HepG2 (cell line): ENCODE data around the gene SPANXN3. TPM values are rescaled to one million over a fixed set of nuclear protein-coding genes. Genes with fewer than 3 reads are reported as not detected.

Experiments
- ATAC-seq: fragments of 200-7000 bp; cut with Tn5 transposase; 3 replicates; pipeline ENCODE4 v1.9.1; 2020; ENCODE audit warnings: mild to moderate bottlenecking, moderate library complexity
- BruUV-seq: library from RNA; stranded (reverse); fragments of 400-500 nt; replicated peaks from 2 replicates; lab custom pipeline; 2021; lab: Mats Ljungman, UMichigan
- CTCF ChIA-PET: fragments of 300-600 bp; formaldehyde crosslinking; extraction: SDS; loops from one replicate; lab custom pipeline; 2021; ENCODE audit warnings: low total read pairs, inconsistent platforms, low intra/inter-chr PET ratio; lab: Yijun Ruan, JAX
- POLR2A ChIA-PET: fragments of 350-600 bp; sonication (Branson Sonifier 250); formaldehyde crosslinking; loops from one replicate; lab custom pipeline; 2020; ENCODE audit warnings: antibody characterized with exemption, inconsistent platforms; lab: Yijun Ruan, JAX
- DNase-seq: peaks from one replicate; pipeline ENCODE4 v3.0.0-alpha.2; 2015; ENCODE audit warnings: low spot score
- FAIRE-seq: peaks from 3 replicates; lab custom pipeline; 2011; peaks lifted over from hg19 to GRCh38; lab: Jason Lieb, UNC
- H2AFZ ChIP-seq: one replicate; pipeline ENCODE4 v1.6.1; 2011; ENCODE audit warnings: low read length, inconsistent platforms
- H3K27ac ChIP-seq: fragments of 300-600 bp; 3 replicates; pipeline ENCODE4 v1.8.0; 2011; ENCODE audit warnings: mixed run types, mild to moderate bottlenecking, mixed read lengths, low read length, inconsistent platforms; ENCODE audit not compliant: insufficient read depth; ENCODE audit errors: extremely low read length
- H3K27me3 ChIP-seq, 2 experiments: fragments of 200-600 bp in 1 of 2; 2 replicates in 1 of 2; 3 replicates in 1 of 2; pipeline versions ENCODE4 v1.6.0 to v1.8.0; 2011; ENCODE audit warnings: low read length in 2 of 2, mild to moderate bottlenecking in 2 of 2, moderate library complexity in 2 of 2, inconsistent platforms in 1 of 2; ENCODE audit not compliant: insufficient read depth in 2 of 2, control insufficient read depth in 1 of 2
- H3K36me3 ChIP-seq, 2 experiments: fragments of 200-600 bp in 1 of 2; replicated peaks in 1 of 2; 2 replicates in 1 of 2; 3 replicates in 1 of 2; pipeline versions ENCODE4 v1.5.1 to v1.8.0; 2011; ENCODE audit warnings: low read length in 2 of 2, inconsistent platforms in 1 of 2; ENCODE audit not compliant: insufficient read depth in 2 of 2, control insufficient read depth in 1 of 2
- H3K4me1 ChIP-seq: 2 replicates; pipeline ENCODE4 v1.5.1; 2012; ENCODE audit warnings: low read length, inconsistent platforms; ENCODE audit not compliant: insufficient read depth
- H3K4me2 ChIP-seq: 2 replicates; pipeline ENCODE4 v1.6.0; 2011; ENCODE audit warnings: low read depth, low read length, inconsistent platforms
- H3K4me3 ChIP-seq, 3 experiments: fragments of 200-600 bp in 1 of 3; sonication (generic), shearing (Covaris generic) in 1 of 3; replicated peaks in 1 of 3; 2 replicates each; pipeline ENCODE4 v1.5.1; 2011 to 2016; ENCODE audit warnings: low read length in 3 of 3, inconsistent platforms in 2 of 3, low read depth in 2 of 3, mild to moderate bottlenecking in 2 of 3, control low read depth in 1 of 3, mixed read lengths in 1 of 3; ENCODE audit not compliant: insufficient read depth in 1 of 3
- H3K79me2 ChIP-seq: one replicate; pipeline ENCODE4 v1.6.1; 2011; ENCODE audit warnings: low read length, inconsistent platforms; ENCODE audit not compliant: insufficient read depth
- H3K9ac ChIP-seq: 2 replicates; pipeline ENCODE4 v1.6.0; 2011; ENCODE audit warnings: mild to moderate bottlenecking, low read depth, low read length, inconsistent platforms; ENCODE audit not compliant: insufficient read depth
- H3K9me3 ChIP-seq: 2 replicates; pipeline ENCODE4 v1.5.1; 2012; ENCODE audit warnings: mild to moderate bottlenecking, low read length
- H4K20me1 ChIP-seq: 2 replicates; pipeline ENCODE4 v1.6.0; 2011; ENCODE audit warnings: inconsistent platforms, mild to moderate bottlenecking, low read length, moderate library complexity; ENCODE audit not compliant: insufficient read depth
- FOXC1 ChIP-seq: sonication (generic); formaldehyde crosslinking; IDR thresholded peaks from 2 replicates; pipeline ENCODE4 v1.8.0; 2022; ENCODE audit warnings: mild to moderate bottlenecking, missing genetic modification reagents, borderline replicate concordance
- HOXD1 ChIP-seq: sonication (generic); formaldehyde crosslinking; IDR thresholded peaks from 2 replicates; pipeline ENCODE4 v1.5.0; 2020; ENCODE audit warnings: missing genetic modification reagents
- PHF5A ChIP-seq: IDR thresholded peaks from one replicate; pipeline ENCODE4 v1.6.1; 2018; ENCODE audit warnings: low read depth, missing genetic modification reagents; ENCODE audit not compliant: unreplicated experiment
- RBM22 ChIP-seq: fragments of 200-400 bp; formaldehyde crosslinking; optimal IDR thresholded peaks from 2 replicates; pipeline ENCODE3; 2017; ENCODE audit warnings: mild to moderate bottlenecking, low read length, moderate library complexity
- SNRNP70 ChIP-seq: fragments of 200-400 bp; formaldehyde crosslinking; IDR thresholded peaks from 2 replicates; pipeline ENCODE4 v1.6.1; 2017; ENCODE audit warnings: mild to moderate bottlenecking, low read depth, low read length, moderate library complexity
- UBTF ChIP-seq: sonication (generic); formaldehyde crosslinking; IDR thresholded peaks from 2 replicates; pipeline ENCODE4 v1.4.0; 2020; ENCODE audit warnings: mild to moderate bottlenecking, missing genetic modification reagents
- ZNF34 ChIP-seq: sonication (generic); formaldehyde crosslinking; IDR thresholded peaks from 2 replicates; pipeline ENCODE4 v1.4.0; 2020; ENCODE audit warnings: mild to moderate bottlenecking, missing genetic modification reagents, borderline replicate concordance
- ZNF510 ChIP-seq: sonication (generic); formaldehyde crosslinking; IDR thresholded peaks from 2 replicates; pipeline ENCODE4 v1.4.0; 2020; ENCODE audit warnings: low read depth, mild to moderate bottlenecking, missing genetic modification reagents
- ZNF550 ChIP-seq: sonication (generic); formaldehyde crosslinking; IDR thresholded peaks from 2 replicates; pipeline ENCODE4 v1.4.0; 2020; ENCODE audit warnings: mild to moderate bottlenecking, missing genetic modification reagents, borderline replicate concordance
- ZNF563 ChIP-seq: sonication (generic); formaldehyde crosslinking; IDR thresholded peaks from 2 replicates; pipeline ENCODE4 v1.8.0; 2022; ENCODE audit warnings: mild to moderate bottlenecking, moderate library complexity, missing genetic modification reagents
- ZNF720 ChIP-seq: sonication (generic); formaldehyde crosslinking; IDR thresholded peaks from 2 replicates; pipeline ENCODE4 v1.4.0; 2020; ENCODE audit warnings: missing genetic modification reagents
- ZNF878 ChIP-seq: sonication (generic); formaldehyde crosslinking; IDR thresholded peaks from 2 replicates; pipeline ENCODE4 v1.8.1; 2023; ENCODE audit warnings: mild to moderate bottlenecking, missing genetic modification reagents, moderate library complexity
- WGBS: methylation state at CpG from one replicate; pipeline ENCODE4 v1.1.6; 2017; ENCODE audit warnings: low lambda C conversion rate; 5-methylcytosine and 5-hydroxymethylcytosine counted together
- in situ Hi-C: cut with HindIII; loops from 2 replicates; pipeline ENCODE4 v1.10.0; 2017; ENCODE audit warnings: low pct_unique_long_range_greater_than_20kb; ENCODE audit not compliant: extremely low pct_ligation_motif_present
- intact Hi-C: fragments of 100-400 bp; cut with micrococcal nuclease; formaldehyde crosslinking; loops from one replicate; pipeline ENCODE4 v1.10.0; 2022; ENCODE audit not compliant: unreplicated experiment
- polyA plus RNA-seq, 8 experiments: library from polyadenylated mRNA; depleted of rRNA in 3 of 8; stranded (reverse) in 7 of 8; unstranded in 1 of 8; fragments of >200 nt; fragmentation: Illumina TruSeq in 4 of 8; extraction: Trizol in 4 of 8; gene quantifications; 2 replicates each; pipeline versions ENCODE4 v1.2.1 to v1.2.3, GENCODE V29; 2011 to 2016; ENCODE audit warnings: low read depth in 4 of 8, missing spikeins in 1 of 8, mixed read lengths in 1 of 8; ENCODE audit not compliant: insufficient read depth in 1 of 8
- total RNA-seq, 5 experiments: library from RNA; depleted of rRNA; stranded (reverse); fragments of >200 nt; fragmentation: Illumina TruSeq; extraction: Trizol; gene quantifications; 2 replicates each; pipeline ENCODE4 v1.2.3, GENCODE V29; 2016; ENCODE audit warnings: low read depth in 1 of 5
- TF ChIP-seq, protein P1 (sequence below): sonication (generic); formaldehyde crosslinking; IDR thresholded peaks from 2 replicates; pipeline ENCODE4 v1.4.0; 2020; ENCODE audit warnings: mild to moderate bottlenecking, missing genetic modification reagents, borderline replicate concordance
- TF ChIP-seq, protein P2 (sequence below), 2 experiments: fragments of 450-650 bp in 1 of 2; sonication (generic) in 1 of 2; formaldehyde crosslinking; IDR thresholded peaks; 2 replicates each; pipeline versions ENCODE4 v1.5.0 to v1.8.0; 2020 to 2022; ENCODE audit warnings: mild to moderate bottlenecking in 1 of 2, missing genetic modification reagents in 1 of 2
- TF ChIP-seq, protein P3 (sequence below): sonication (generic); formaldehyde crosslinking; IDR thresholded peaks from 2 replicates; pipeline ENCODE4 v1.4.0; 2020; ENCODE audit warnings: missing genetic modification reagents, borderline replicate concordance

SPANXN3 gene
- total and polyA plus RNA-seq, 2 of the 13 experiments (the other 11 are each of a cell fraction or from before 2014, with no cell fraction given) = not detected

DNA sequence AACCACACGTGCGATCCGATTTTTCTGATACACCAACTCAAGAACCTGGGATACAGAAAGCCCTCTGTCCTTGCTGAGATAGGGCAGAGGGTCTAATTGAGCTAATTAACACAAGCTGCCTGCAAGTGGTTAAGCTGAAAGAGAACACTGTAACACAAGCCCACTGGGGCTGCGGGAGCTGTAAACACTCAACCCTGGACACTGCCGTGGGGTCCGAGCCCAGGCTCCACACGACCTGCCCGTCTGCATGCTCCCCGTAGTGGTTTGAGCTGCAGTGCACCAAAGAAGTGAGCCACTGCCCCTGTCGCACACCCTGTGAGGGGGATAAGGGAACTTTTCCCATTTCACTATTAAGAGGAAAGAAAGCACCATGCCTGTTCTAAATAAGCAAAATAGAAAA lies 54.6 kb downstream of the SPANXN3 start:
- no peak for DNase-seq
- Histone ChIP-seq H2AFZ (no peak overlapping the region), H4K20me1 (no peaks in the 10 kb centered on the region), H3K27me3 (no peaks in the 10 kb centered on the region), H3K79me2 (no peaks in the 10 kb centered on the region), H3K9me3 (peaks cover 49% of the 10 kb centered on the region), H3K9ac (no peak overlapping the region), H3K4me1 (no peaks in the 10 kb centered on the region), H3K36me3 (no peaks in the 10 kb centered on the region), H3K4me3 (no peak overlapping the region), H3K4me2 (no peak overlapping the region), H3K27ac (no peak overlapping the region)
- BruUV-seq = no TSS peak
- intact Hi-C loops (no loop called here), in situ Hi-C loops (no loop called here)
- POLR2A ChIA-PET = no interaction called here
- no peak for ATAC-seq
- no peak for FAIRE-seq
- WGBS = 46% methylated on average over 9 of the region's 10 CpGs
- CTCF ChIA-PET = no interaction called here
- TF ChIP-seq UBTF (CRISPR knock-in tag) (no peak), RBM22 (no peak), FOXC1 (CRISPR knock-in tag) (no peak), ZNF550 (CRISPR knock-in tag) (no peak), ZNF878 (CRISPR knock-in tag) (no peak), SNRNP70 (no peak), ZNF34 (CRISPR knock-in tag) (no peak), PHF5A (no peak), ZNF563 (CRISPR knock-in tag) (no peak), ZNF510 (CRISPR knock-in tag) (no peak), ZNF720 (no peak), HOXD1 (CRISPR knock-in tag) (no peak)
- TF ChIP-seq, protein P1, sequence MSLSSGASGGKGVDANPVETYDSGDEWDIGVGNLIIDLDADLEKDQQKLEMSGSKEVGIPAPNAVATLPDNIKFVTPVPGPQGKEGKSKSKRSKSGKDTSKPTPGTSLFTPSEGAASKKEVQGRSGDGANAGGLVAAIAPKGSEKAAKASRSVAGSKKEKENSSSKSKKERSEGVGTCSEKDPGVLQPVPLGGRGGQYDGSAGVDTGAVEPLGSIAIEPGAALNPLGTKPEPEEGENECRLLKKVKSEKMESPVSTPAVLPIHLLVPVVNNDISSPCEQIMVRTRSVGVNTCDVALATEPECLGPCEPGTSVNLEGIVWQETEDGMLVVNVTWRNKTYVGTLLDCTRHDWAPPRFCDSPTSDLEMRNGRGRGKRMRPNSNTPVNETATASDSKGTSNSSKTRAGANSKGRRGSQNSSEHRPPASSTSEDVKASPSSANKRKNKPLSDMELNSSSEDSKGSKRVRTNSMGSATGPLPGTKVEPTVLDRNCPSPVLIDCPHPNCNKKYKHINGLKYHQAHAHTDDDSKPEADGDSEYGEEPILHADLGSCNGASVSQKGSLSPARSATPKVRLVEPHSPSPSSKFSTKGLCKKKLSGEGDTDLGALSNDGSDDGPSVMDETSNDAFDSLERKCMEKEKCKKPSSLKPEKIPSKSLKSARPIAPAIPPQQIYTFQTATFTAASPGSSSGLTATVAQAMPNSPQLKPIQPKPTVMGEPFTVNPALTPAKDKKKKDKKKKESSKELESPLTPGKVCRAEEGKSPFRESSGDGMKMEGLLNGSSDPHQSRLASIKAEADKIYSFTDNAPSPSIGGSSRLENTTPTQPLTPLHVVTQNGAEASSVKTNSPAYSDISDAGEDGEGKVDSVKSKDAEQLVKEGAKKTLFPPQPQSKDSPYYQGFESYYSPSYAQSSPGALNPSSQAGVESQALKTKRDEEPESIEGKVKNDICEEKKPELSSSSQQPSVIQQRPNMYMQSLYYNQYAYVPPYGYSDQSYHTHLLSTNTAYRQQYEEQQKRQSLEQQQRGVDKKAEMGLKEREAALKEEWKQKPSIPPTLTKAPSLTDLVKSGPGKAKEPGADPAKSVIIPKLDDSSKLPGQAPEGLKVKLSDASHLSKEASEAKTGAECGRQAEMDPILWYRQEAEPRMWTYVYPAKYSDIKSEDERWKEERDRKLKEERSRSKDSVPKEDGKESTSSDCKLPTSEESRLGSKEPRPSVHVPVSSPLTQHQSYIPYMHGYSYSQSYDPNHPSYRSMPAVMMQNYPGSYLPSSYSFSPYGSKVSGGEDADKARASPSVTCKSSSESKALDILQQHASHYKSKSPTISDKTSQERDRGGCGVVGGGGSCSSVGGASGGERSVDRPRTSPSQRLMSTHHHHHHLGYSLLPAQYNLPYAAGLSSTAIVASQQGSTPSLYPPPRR (CRISPR knock-in tag) = no peak
- TF ChIP-seq, protein P2, sequence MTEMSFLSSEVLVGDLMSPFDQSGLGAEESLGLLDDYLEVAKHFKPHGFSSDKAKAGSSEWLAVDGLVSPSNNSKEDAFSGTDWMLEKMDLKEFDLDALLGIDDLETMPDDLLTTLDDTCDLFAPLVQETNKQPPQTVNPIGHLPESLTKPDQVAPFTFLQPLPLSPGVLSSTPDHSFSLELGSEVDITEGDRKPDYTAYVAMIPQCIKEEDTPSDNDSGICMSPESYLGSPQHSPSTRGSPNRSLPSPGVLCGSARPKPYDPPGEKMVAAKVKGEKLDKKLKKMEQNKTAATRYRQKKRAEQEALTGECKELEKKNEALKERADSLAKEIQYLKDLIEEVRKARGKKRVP (CRISPR knock-in tag; IDR thresholded peaks at IDR 0.05) = no peak
- TF ChIP-seq, protein P3, sequence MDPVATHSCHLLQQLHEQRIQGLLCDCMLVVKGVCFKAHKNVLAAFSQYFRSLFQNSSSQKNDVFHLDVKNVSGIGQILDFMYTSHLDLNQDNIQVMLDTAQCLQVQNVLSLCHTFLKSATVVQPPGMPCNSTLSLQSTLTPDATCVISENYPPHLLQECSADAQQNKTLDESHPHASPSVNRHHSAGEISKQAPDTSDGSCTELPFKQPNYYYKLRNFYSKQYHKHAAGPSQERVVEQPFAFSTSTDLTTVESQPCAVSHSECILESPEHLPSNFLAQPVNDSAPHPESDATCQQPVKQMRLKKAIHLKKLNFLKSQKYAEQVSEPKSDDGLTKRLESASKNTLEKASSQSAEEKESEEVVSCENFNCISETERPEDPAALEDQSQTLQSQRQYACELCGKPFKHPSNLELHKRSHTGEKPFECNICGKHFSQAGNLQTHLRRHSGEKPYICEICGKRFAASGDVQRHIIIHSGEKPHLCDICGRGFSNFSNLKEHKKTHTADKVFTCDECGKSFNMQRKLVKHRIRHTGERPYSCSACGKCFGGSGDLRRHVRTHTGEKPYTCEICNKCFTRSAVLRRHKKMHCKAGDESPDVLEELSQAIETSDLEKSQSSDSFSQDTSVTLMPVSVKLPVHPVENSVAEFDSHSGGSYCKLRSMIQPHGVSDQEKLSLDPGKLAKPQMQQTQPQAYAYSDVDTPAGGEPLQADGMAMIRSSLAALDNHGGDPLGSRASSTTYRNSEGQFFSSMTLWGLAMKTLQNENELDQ (CRISPR knock-in tag) = no peak
